ENCODE data around the gene MICAL3. TPM values are rescaled to one million over a fixed set of nuclear protein-coding genes. Genes with fewer than 3 reads are reported as not detected.

The MICAL3 gene
- polyA plus RNA-seq, 2 of the 4 experiments (the other 2 are of a cell fraction) = 20.5 to 30.1 TPM

GRCh38 chr22:17804331-17805080, 219.9 kb downstream of the MICAL3 start:
- CTCF ChIA-PET = interaction anchor here (1.1 to 3.8 kb wide), 2 partner anchors 20 to 25 kb away, joined by 4 to 16 read pairs; no protein-coding TSS in a partner anchor
- 92% methylated on average over 12 of the region's 22 CpGs for WGBS (ENCODE audit: missing lambda C conversion rate)
- ATAC-seq = no peak
- Histone ChIP-seq H3K27ac (no peak overlapping the region), H3K4me3 (no peak overlapping the region), H3K4me2 (no peak overlapping the region), H3K4me1 (no peaks in the 10 kb centered on the region), H3K9me3 (no peaks in the 10 kb centered on the region)
- no peak for FAIRE-seq
- TF ChIP-seq HOXB13 (CRISPR knock-in tag; IDR thresholded peaks at IDR 0.05; ENCODE audit: low read depth) (no peak), CBX8 (IDR thresholded peaks at IDR 0.05) (no peak), FOSL2 (IDR thresholded peaks at IDR 0.05) (no peak), FOSL2 (CRISPR knock-in tag; IDR thresholded peaks at IDR 0.05) (no peak), NR3C1 (IDR thresholded peaks at IDR 0.05) (no peak), PBX3 (IDR thresholded peaks at IDR 0.05) (no peak), EHF (CRISPR knock-in tag; IDR thresholded peaks at IDR 0.05) (no peak), PHF8 (IDR thresholded peaks at IDR 0.05; ENCODE audit: borderline replicate concordance, low read depth) (no peak), POLR2AphosphoS2 (conservative IDR thresholded peaks at IDR 0.05; ENCODE audit: low read length) (no peak), NFE2L2 (conservative IDR thresholded peaks at IDR 0.05; ENCODE audit: low read length) (no peak), E2F6 (IDR thresholded peaks at IDR 0.05; ENCODE audit: borderline replicate concordance, low read depth) (no peak), GATA3 (IDR thresholded peaks at IDR 0.05; ENCODE audit: borderline replicate concordance) (no peak), HMGXB4 (CRISPR knock-in tag; IDR thresholded peaks at IDR 0.05; ENCODE audit: borderline replicate concordance) (no peak), POLR2A (IDR thresholded peaks at IDR 0.05; ENCODE audit: low read length) (no peak), KDM1A (IDR thresholded peaks at IDR 0.05; ENCODE audit: low read depth) (no peak), ZNF302 (CRISPR knock-in tag; IDR thresholded peaks at IDR 0.05) (no peak), USF2 (IDR thresholded peaks at IDR 0.05) (no peak)
- no peak for DNase-seq (ENCODE audit: low read depth in 1 of 2, low spot score in 1 of 2)
- POLR2A ChIA-PET = no interaction called here

GRCh38 chr22:17803609-17804270, 220.6 kb downstream of the MICAL3 start:
- Histone ChIP-seq H3K27ac (no peak overlapping the region), H3K4me3 (no peak overlapping the region), H3K4me2 (no peak overlapping the region), H3K9me3 (no peaks in the 10 kb centered on the region), H3K4me1 (no peaks in the 10 kb centered on the region)
- no peak for DNase-seq (ENCODE audit: low read depth in 1 of 2, low spot score in 1 of 2)
- CTCF ChIA-PET = interaction anchor here (1.2 to 3.8 kb wide), 2 partner anchors 19 to 27 kb away, joined by 3 to 16 read pairs; no protein-coding TSS in a partner anchor
- 95% methylated on average over 20 of the region's 20 CpGs for WGBS (ENCODE audit: missing lambda C conversion rate)
- ATAC-seq = no peak
- POLR2A ChIA-PET = no interaction called here
- no peak for FAIRE-seq
- TF ChIP-seq CHD2 (IDR thresholded peaks at IDR 0.05; ENCODE audit: low read length, partially characterized antibody) (no peak), FOXS1 (CRISPR knock-in tag; IDR thresholded peaks at IDR 0.05) (no peak), RARB (CRISPR knock-in tag; IDR thresholded peaks at IDR 0.05) (no peak), HEYL (CRISPR knock-in tag; IDR thresholded peaks at IDR 0.05) (no peak), E2F6 (IDR thresholded peaks at IDR 0.05; ENCODE audit: borderline replicate concordance, low read depth) (no peak), BHLHE40 (IDR thresholded peaks at IDR 0.05; ENCODE audit: low read depth, low read length) (no peak), EP300 (IDR thresholded peaks at IDR 0.05) (no peak), NPAS2 (CRISPR knock-in tag; IDR thresholded peaks at IDR 0.05; ENCODE audit: borderline replicate concordance) (no peak), HDAC2 (IDR thresholded peaks at IDR 0.05) (no peak), REST (IDR thresholded peaks at IDR 0.05) (no peak), ZC3H11A (IDR thresholded peaks at IDR 0.05) (no peak), MYC (IDR thresholded peaks at IDR 0.05; ENCODE audit: borderline replicate concordance, low read length) (no peak), FOSL2 (IDR thresholded peaks at IDR 0.05) (no peak), FOSL2 (CRISPR knock-in tag; IDR thresholded peaks at IDR 0.05) (no peak), HOXB5 (CRISPR knock-in tag; IDR thresholded peaks at IDR 0.05) (no peak), POLR2AphosphoS2 (conservative IDR thresholded peaks at IDR 0.05; ENCODE audit: low read length) (no peak), CBX8 (IDR thresholded peaks at IDR 0.05) (no peak)
